ENCODE data around the gene FBXW9.
"Not testable (repeated sequence)": the region's sequence is repeated elsewhere in the genome, so short reads cannot be mapped to it uniquely, and the experiment has no call there.

Gene FBXW9

DNA sequence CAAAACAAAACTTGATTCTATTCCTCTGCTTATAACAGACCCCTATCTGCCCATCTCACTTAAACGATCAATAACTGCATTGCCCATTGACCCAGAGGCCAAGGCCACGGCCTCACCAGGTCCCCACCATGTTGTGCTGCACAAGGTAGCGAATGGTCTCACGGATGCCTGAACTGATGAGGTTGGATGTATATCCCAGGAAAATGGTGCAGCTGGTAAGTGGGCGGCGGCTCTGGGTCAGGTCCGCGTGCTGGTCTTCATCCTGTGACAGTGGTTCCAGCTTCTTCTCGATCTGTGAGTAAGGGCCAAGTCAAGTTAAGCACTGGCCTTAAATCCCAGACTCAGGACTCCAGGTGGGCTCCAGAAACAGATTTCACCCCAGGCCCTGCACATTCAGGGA, 16.4 kb downstream of the FBXW9 start:
- DNase-seq: no peak

GRCh38 chr19:12678039-12678438, 18.4 kb downstream of the FBXW9 start:
- not testable (repeated sequence) for DNase-seq

- no peak for DNase-seq
Observed at GRCh38 chr19:12676928-12677327, 19.5 kb downstream of the FBXW9 start.

DNA sequence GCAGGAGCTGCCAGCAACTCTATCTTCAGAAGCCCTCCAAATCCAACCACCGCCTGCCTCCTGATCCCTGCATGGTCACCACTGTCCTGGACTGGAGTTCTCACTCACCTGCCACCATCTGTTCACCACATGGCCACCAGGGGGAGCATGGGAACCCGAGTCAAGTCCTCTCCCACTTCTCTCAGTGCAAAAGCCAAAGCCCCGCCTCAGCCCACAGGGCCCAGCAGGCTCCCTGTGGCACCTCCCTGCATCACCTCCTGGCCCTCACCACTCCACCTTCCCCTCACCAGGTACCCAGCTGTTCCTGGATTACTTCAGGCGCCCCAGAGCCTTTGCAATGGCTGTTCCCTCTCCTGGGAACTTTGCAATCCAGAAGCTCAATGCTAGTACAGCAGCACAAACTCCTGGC, 20.0 kb downstream of the FBXW9 start:
- peak; percentile 62 to 86 (median 69) for DNase-seq

GRCh38 chr19:12675940-12676339, 20.5 kb downstream of the FBXW9 start:
- DNase-seq: no peak

DNA sequence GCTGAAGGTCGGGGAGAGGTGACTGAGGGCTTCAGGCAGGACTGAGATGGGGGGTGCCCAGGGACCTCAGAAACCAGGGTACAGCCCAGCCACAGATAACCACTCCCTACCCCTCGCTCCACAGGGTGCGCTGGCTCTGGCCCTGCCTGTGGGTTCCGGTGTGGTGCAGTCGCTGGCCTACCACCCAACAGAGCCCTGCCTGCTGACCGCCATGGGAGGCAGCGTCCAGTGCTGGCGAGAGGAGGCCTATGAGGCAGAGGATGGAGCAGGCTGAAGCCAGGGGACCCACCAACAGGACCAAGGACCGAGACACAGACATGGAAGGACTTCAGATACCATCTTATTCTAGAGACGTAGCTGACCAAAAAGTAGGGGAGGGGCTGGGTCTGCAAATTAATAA, 21.0 kb downstream of the FBXW9 start:
- no peak for DNase-seq

- no peak for DNase-seq
Observed at GRCh38 chr19:12672744-12673143, 23.7 kb downstream of the FBXW9 start.

DNA sequence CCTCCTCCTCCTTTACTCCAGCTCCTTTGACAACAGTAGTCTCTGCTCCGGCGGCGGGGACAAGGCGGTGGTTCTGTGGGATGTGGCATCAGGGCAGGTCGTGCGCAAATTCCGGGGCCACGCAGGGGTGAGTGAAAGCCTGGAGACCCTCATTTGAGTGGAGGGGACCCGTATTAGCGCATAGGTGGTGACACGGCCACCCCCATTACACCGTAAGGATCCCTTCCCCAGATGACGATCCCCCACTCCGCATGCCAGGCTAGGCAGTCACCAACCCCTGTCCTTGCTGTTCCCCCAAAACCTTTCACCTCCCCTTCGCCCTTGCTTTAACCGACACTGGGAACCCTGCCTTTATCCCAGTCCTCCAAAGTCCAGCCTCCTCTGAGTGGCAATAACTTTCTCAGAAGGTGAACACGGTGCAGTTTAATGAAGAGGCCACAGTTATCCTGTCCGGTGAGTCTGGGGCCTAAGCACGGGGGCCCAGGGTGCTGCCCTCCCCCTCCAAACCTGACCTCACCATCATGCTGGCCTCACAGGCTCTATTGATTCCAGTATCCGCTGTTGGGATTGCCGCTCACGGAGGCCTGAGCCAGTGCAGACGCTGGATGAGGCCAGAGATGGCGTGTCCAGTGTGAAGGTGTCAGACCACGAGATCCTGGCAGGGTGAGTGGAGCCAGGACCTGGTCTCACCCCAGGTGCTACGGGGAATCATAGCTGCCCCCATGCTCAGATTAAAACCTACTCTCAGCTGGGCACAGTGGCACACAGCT, 26.1 kb downstream of the FBXW9 start:
- no peak for DNase-seq

DNA sequence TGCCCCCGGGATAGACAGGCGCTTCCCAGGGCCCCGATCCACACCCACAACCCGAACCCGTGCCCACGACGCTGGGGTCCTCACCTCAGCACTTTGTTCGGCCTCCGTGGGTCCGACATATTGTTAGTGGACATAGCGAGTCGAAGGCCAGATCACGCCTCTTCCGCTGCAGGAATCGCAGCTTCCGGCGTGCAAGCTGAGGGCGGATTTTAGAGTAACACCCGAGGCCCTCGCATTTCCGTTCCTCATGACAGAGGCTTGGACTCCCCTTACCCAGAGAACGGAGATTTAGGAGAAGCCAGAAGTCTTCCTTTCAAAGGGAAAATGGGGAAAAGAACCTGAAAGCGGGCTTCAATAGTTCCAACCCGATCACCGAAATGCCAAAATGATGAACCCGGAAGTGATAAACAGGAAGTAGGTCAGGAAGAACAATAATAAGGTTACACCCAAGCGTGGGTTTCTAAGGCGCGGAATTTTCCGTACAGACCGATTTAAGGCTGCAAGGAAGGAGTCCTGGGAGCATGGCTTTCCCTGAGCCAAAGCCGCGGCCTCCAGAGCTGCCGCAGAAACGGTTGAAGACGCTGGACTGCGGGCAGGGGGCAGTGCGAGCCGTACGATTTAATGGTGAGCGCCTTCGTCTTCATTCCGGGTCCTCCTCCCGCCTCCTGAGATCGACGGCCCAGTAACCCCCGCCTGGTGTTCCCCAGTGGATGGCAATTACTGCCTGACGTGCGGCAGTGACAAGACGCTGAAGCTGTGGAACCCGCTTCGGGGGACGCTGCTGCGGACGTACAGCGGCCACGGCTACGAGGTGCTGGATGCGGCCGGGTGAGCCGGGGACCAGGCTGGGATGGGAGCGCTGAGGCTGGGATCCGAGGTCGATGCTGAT, 26.9 kb downstream of the FBXW9 start:
- peak; percentile 66 to 97 (median 92) for DNase-seq

GRCh38 chr19:12668932-12669269, 27.5 kb downstream of the FBXW9 start:
- peak in 2 of 3 experiments; percentile 73 to 78 for DNase-seq

GRCh38 chr19:12668346-12668745, 28.1 kb downstream of the FBXW9 start:
- peak in 1 of 3 experiments; percentile 49 for DNase-seq

DNA sequence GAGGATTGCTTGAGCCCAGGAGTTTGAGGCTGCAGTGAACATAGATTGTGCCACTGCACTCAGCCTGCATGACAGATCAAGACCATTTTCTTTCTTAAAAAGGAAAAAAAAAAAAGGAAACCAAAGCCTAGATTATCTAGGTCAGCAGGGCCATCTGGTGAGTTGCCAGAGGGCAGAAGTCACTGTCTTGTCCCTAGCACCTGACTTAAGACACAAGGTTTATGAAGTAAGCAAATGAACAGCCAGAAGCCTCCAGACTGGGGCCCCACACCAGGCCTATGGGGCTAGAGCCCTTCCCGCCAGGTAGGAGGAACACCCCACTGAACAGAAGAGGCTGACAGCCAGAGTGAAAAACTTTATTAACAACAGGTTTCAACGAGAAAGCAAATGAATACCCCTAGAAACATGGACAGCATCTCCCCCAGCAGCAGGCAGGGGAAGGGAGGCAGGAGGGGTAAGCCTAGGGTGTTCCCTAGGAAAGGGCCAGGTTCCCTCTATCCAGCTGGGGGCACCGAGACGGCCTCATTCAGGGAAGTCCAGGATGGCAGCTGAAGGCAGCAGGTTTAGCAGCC, 28.6 kb downstream of the FBXW9 start:
- DNase-seq: no peak

- peak; percentile 63 to 88 (median 86) for DNase-seq
Observed at GRCh38 chr19:12666265-12667048, 30.0 kb downstream of the FBXW9 start, which contains the start of the genes MAN2B1 and WDR83. MAN2B1 (minus strand) TSS chr19:12666742; CDS start chr19:12666701, 41 bp downstream. WDR83 (plus strand) TSS chr19:12666807; CDS start chr19:12669791, 2,984 bp downstream.

DNA sequence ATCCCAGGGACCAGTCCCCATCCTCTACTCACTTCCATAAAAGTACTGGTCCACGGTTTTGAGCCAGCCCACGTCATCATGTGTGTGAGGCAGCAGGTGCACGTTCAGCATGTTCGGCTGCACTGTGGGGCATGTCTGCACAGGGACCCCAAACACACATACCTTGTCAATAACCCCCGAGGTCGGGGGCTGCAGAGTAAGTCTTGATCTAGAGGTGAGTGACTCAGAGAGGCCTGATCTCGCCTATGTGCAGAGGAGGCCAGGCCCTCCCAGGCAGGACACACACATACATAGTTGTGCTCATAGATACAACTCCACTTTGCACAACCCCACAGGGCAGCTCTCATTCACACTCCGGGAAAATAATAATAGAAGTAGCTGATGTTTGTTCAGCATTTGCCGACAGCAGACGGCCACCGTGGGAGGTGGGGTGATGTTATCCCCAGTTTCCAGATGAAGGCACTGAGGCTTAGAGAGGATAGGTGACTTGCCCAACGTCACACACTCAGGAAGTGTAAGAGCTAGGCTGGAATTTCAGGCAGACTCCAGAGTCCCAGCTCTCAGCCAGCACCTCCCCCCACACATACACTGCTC, 30.7 kb downstream of the FBXW9 start:
- no peak for DNase-seq

DNA sequence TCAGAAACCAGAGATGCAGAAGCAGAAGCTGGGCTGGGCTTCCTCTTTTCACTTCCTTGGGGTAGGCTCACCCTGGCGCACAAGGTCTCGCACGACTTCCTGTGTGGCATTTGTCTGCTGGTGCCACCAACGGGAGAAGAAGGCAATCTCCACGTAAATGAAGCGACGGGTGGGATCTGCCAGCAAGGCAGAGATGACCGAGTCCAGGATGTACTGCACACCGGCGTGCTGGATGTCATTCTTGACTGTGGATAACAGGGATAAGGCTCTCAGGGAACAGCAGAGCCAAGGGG, 31.2 kb downstream of the FBXW9 start:
- DNase-seq: no peak

GRCh38 chr19:12664406-12665280, 31.8 kb downstream of the FBXW9 start:
- DNase-seq: no peak

DNA sequence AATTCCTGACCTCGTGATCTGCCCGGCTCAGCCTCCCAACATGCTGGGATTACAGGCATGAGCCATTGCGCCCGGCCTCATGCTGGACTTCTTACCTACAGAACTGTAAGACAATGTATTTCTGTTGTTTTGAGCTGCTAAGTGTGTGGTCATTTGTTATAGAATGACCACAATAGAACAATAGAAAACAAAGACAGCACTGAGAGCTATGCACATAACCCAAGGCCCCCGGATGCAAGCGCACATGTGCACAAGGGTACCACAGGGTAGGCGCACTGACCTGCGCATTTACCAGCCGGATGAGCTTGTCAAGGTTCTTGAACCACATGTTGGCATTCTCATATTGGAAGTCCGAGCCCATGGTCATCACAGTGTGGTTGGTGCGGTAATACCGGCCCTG, 35.5 kb downstream of the FBXW9 start:
- no peak for DNase-seq

DNA sequence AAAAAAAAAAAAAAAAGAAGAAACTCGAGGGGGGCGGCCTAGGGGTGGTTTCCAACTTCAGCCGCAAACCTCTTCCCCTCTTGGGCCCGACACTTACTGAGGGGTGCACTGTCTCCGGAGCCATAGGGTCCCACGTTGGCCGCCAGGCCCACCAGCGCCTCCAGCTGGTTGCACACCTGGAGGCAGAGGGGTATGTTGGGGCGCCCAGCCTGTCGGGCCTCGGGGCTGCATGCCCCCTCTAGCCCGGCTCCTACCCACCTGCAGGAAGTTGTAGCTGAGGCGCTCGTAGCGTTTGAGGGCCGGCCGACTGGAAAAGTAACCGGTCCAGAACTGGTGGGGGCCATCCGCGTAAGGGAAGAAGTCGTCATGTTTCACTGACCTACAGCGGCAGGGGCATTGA, 38.5 kb downstream of the FBXW9 start:
- DNase-seq: no peak

DNA sequence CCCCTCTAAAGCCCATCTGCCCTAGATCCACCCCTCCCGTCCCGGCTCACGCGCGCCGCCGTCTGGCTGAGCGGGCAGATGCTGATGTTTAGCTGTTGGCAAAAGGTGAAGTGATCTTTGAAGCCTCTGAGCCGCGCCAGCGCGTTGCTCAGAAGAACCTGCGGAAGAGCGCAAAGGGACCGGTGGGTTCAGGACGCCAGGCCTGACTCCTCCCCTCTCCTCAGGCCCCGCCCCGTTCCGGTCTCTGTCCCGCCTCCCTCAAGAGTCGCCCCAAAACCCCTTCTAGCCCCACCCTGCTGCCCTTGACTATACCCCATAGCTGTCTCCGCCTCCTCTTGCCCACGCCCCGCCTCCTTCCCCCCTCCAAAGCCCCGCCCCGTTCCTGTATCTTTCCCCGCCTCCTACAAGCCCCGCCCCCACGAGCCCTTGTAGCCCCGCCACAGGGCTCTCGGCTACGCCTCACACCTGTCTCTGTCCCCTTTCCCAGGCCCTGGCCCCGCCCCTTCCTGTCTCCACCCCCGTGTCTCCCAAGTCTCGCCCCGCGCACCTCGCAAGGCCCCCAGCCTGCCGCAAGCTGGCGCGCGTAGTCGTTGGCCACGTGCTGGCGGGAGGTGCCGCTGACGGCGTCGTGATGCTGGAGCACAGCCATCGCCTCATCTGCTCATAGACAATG, 39.4 kb downstream of the FBXW9 start:
- no peak for DNase-seq

- DNase-seq: no peak
Observed at GRCh38 chr19:12655546-12655945, 40.9 kb downstream of the FBXW9 start.

- no peak for DNase-seq
Observed at GRCh38 chr19:12652219-12652618, 44.2 kb downstream of the FBXW9 start.

All from NCI-H1417 (cell line).